GM12878 (cell line): ENCODE measurements around the gene CELSR1.

Experiments used
- BCLAF1 ChIP-seq: fragments of 450-650 bp; IDR thresholded peaks from 2 replicates; pipeline ENCODE4 v1.6.1; 2017; ENCODE audit warnings: antibody characterized with exemption, mild to moderate bottlenecking, moderate library complexity
- CTCF ChIP-seq, 3 experiments: IDR thresholded peaks in 2 of 3; conservative IDR thresholded peaks in 1 of 3; 2 replicates each; pipeline ENCODE4 v1.5.1; 2011; ENCODE audit warnings: low read depth in 3 of 3, low read length in 3 of 3, mild to moderate bottlenecking in 3 of 3, control low read depth in 2 of 3, moderate library complexity in 2 of 3, inconsistent platforms in 1 of 3, mixed read lengths in 1 of 3; ENCODE audit not compliant: control insufficient read depth in 2 of 3, insufficient read depth in 1 of 3; ENCODE audit errors: extremely low read depth in 1 of 3
- ETV6 ChIP-seq, 2 experiments: fragments of 450-650 bp in 1 of 2; IDR thresholded peaks in 1 of 2; conservative IDR thresholded peaks in 1 of 2; 2 replicates each; pipeline ENCODE4 v1.6.1; 2014; ENCODE audit warnings: antibody characterized with exemption in 1 of 2, borderline replicate concordance in 1 of 2, low read depth in 1 of 2, mild to moderate bottlenecking in 1 of 2, moderate library complexity in 1 of 2
- EZH2 ChIP-seq: IDR thresholded peaks from 2 replicates; pipeline ENCODE4 v1.6.1; 2012; ENCODE audit warnings: low read depth, mild to moderate bottlenecking, control low read depth, inconsistent platforms, low read length, borderline replicate concordance; ENCODE audit not compliant: control insufficient read depth
- POLR2A ChIP-seq: IDR thresholded peaks from 2 replicates; pipeline ENCODE4 v1.6.1; 2011; ENCODE audit warnings: low read depth, mild to moderate bottlenecking, low read length
- POLR2AphosphoS5 ChIP-seq: IDR thresholded peaks from 2 replicates; pipeline ENCODE4 v1.6.1; 2011; ENCODE audit warnings: mild to moderate bottlenecking, low read length, inconsistent platforms
- SIN3A ChIP-seq: IDR thresholded peaks from 2 replicates; pipeline ENCODE4 v1.6.1; 2012; ENCODE audit warnings: low read depth, low read length, improper control_type of control experiment
- SMC3 ChIP-seq: IDR thresholded peaks from 2 replicates; pipeline ENCODE4 v1.6.1; 2011; ENCODE audit warnings: low read length, improper control_type of control experiment, borderline replicate concordance
- YY1 ChIP-seq: IDR thresholded peaks from 2 replicates; pipeline ENCODE4 v1.6.1; 2011; ENCODE audit warnings: low read depth, mild to moderate bottlenecking, low read length

DNA sequence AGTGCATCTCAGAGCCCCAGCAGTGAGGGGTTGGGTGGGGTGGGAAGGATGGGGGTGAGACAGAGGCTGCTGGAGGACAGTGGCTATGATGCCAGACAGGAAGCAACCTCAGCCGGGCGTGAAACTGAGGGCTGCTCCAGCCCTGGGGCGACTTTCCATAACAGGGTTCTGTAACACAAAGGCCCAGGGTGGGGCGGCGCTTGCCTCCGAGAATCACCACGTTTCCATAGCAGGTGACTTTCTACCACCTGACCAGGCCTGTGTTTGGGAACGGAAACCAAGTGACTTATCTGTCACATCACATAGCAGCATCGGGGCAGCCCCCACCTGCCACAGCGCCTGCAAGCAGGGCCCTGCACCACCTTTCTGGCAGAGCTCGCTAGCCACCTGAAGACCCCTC, 116.2 kb downstream of the CELSR1 start:
- TF ChIP-seq ETV6 (conservative IDR thresholded peaks at IDR 0.05 in 1 of 2, IDR thresholded peaks at IDR 0.05 in 1 of 2; ENCODE audit: borderline replicate concordance in 1 of 2, low read depth in 1 of 2), result no peak
- TF ChIP-seq CTCF (IDR thresholded peaks at IDR 0.05 in 2 of 3, conservative IDR thresholded peaks at IDR 0.05 in 1 of 3; ENCODE audit: control insufficient read depth in 2 of 3, extremely low read depth in 1 of 3, insufficient read depth in 1 of 3, low read depth in 3 of 3, low read length in 3 of 3), result no peak
- TF ChIP-seq SIN3A, result no peak
- no peak for TF ChIP-seq POLR2AphosphoS5
- TF ChIP-seq EZH2, result no peak
- TF ChIP-seq SMC3, result no peak
- TF ChIP-seq BCLAF1, result no peak
- no peak for TF ChIP-seq POLR2A
- TF ChIP-seq YY1, result no peak
